ENCODE data around the gene FRMD3.

- TF ChIP-seq, protein P1, sequence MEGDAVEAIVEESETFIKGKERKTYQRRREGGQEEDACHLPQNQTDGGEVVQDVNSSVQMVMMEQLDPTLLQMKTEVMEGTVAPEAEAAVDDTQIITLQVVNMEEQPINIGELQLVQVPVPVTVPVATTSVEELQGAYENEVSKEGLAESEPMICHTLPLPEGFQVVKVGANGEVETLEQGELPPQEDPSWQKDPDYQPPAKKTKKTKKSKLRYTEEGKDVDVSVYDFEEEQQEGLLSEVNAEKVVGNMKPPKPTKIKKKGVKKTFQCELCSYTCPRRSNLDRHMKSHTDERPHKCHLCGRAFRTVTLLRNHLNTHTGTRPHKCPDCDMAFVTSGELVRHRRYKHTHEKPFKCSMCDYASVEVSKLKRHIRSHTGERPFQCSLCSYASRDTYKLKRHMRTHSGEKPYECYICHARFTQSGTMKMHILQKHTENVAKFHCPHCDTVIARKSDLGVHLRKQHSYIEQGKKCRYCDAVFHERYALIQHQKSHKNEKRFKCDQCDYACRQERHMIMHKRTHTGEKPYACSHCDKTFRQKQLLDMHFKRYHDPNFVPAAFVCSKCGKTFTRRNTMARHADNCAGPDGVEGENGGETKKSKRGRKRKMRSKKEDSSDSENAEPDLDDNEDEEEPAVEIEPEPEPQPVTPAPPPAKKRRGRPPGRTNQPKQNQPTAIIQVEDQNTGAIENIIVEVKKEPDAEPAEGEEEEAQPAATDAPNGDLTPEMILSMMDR (conservative IDR thresholded peaks at IDR 0.05 in 1 of 2, IDR thresholded peaks at IDR 0.05 in 1 of 2; ENCODE audit: low read depth in 1 of 2, low read length in 2 of 2), result no peak
- no peak for TF ChIP-seq EZH2 (IDR thresholded peaks at IDR 0.05; ENCODE audit: low read length, missing control alignments)
These were observed 154.0 kb downstream of the FRMD3 start for GRCh38 chr9:83384214-83384613.

Measured in fibroblast of lung (primary cell).